Heart left ventricle (tissue), 13 donors: Measurements from ENCODE around the gene BLTP2.

Experiments used
- POLR2A ChIP-seq, 2 donors: fragments of 450-650 bp; IDR thresholded peaks; one replicate each; pipeline ENCODE4 v1.6.1; 2017; ENCODE audit warnings: antibody characterized with exemption in 2 of 2, mild to moderate bottlenecking in 2 of 2, moderate library complexity in 2 of 2
- TF ChIP-seq, protein P1 (sequence below), 12 donors: fragments of 200-600 bp; sonication (generic) in 4 of 12; IDR thresholded peaks; one replicate each; pipeline versions ENCODE4 v1.5.0 to v1.8.0; 2018 to 2022; ENCODE audit warnings: antibody characterized with exemption in 12 of 12, mild to moderate bottlenecking in 5 of 12
- donor health status: ischemic (EF 13 %, LVEDD 7.1; RV severe dilation, severe dysfunction).
- donor health status: DM: no; HTN: yes; CAD: no.
- donor health status: DM: no; HTN: no; CAD: no.
- donor health status: ischemic (EF 25% LVEDD 6.9; RV normal size, moderate dysfunction).
- donor health status: ischemic (EF 25% LVEDD 5.7; RV mildly dilated, moderate dysfunction).
- donor health status: ischemic (EF 35%, LVEDD 5.7; RV mildly dilated, moderate dysfunction).
- donor health status: nonischemic (EF 11% LVEDD 7.7; RV severe dilation, severe dysfunction).
- donor health status: DM: yes; HTN: yes; CAD: no.
- donor health status: PGD.
- donor health status: ischemic (EF 29% LVEDD 5.4; RV normal size, mild dysfunction).
- donor health status: nonischemic (EF 23%, LVEDD 6.1; RV moderate dilation, normal function).

DNA sequence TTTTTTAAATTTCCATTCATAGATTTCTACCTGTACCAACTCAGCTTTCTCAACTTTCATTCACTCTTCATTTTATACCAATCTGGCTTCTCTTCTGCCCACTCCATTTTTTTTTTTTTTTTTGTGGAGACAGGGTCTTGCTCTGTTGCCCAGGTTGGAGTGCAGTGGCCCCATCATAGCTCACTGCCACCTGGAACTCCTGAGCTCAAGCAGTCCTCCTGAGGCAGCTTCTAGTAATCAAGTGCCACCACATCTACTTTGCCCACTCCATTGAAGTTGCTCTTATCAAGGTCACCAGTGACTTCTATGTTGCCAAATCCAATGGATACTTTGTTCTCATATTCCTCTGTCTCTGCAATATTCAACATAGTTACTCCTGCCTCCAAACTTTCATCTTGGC lies 18.8 kb upstream of the BLTP2 start:
- TF ChIP-seq, protein P1, sequence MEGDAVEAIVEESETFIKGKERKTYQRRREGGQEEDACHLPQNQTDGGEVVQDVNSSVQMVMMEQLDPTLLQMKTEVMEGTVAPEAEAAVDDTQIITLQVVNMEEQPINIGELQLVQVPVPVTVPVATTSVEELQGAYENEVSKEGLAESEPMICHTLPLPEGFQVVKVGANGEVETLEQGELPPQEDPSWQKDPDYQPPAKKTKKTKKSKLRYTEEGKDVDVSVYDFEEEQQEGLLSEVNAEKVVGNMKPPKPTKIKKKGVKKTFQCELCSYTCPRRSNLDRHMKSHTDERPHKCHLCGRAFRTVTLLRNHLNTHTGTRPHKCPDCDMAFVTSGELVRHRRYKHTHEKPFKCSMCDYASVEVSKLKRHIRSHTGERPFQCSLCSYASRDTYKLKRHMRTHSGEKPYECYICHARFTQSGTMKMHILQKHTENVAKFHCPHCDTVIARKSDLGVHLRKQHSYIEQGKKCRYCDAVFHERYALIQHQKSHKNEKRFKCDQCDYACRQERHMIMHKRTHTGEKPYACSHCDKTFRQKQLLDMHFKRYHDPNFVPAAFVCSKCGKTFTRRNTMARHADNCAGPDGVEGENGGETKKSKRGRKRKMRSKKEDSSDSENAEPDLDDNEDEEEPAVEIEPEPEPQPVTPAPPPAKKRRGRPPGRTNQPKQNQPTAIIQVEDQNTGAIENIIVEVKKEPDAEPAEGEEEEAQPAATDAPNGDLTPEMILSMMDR (IDR thresholded peaks at IDR 0.05), result no peak
- TF ChIP-seq POLR2A (IDR thresholded peaks at IDR 0.05), result no peak
